ENCODE results near the gene TMEM63A.

DNA sequence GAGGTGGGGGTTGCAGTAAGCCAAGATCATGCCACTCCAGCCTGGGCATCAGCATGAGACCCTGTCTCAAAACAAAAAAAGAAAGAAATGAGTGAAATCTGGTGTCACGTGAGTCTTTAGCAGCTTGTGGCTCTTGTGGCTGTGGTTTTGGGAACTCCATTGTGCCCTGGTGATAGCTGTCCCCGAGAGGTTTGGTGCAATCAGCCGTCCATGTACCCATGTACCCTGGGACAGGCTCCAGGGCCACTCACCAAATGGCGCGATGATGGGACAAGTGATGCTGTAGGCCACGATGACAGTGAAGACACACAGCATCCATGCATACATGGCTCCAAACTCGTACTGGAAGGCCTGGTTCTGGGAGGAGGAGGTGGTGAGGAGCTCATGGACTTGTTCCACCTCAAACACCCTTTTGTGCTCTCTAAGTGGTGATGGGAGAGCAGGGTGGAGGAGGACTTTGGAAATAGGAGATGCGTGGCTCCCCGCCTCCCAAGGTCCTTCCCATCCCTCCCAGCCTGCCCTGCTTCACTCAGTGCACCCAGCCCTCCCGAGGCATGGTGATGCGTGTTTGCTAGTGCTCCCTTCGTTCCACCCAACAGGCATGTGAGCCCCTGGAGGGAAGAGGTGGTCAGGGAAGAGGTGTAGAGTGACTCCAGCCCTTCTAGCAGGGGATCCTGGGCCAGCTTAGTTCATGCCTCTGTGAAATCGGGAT is 29.6 kb downstream of the TMEM63A start:
- TF ChIP-seq, protein P1, sequence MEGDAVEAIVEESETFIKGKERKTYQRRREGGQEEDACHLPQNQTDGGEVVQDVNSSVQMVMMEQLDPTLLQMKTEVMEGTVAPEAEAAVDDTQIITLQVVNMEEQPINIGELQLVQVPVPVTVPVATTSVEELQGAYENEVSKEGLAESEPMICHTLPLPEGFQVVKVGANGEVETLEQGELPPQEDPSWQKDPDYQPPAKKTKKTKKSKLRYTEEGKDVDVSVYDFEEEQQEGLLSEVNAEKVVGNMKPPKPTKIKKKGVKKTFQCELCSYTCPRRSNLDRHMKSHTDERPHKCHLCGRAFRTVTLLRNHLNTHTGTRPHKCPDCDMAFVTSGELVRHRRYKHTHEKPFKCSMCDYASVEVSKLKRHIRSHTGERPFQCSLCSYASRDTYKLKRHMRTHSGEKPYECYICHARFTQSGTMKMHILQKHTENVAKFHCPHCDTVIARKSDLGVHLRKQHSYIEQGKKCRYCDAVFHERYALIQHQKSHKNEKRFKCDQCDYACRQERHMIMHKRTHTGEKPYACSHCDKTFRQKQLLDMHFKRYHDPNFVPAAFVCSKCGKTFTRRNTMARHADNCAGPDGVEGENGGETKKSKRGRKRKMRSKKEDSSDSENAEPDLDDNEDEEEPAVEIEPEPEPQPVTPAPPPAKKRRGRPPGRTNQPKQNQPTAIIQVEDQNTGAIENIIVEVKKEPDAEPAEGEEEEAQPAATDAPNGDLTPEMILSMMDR (IDR thresholded peaks at IDR 0.05), result no peak
- TF ChIP-seq POLR2AphosphoS5 (IDR thresholded peaks at IDR 0.05) (no peak), EP300 (IDR thresholded peaks at IDR 0.05) (no peak), POLR2A (IDR thresholded peaks at IDR 0.05; ENCODE audit: low read depth) (no peak)
